Sigmoid colon (tissue), 4 donors: ENCODE results near the gene NBAS.

Experiments
- EP300 ChIP-seq, 4 donors: sonication (generic); formaldehyde crosslinking; IDR thresholded peaks; one replicate each; pipeline ENCODE4 v1.6.1; 2017; ENCODE audit warnings: antibody characterized with exemption in 4 of 4
- POLR2A ChIP-seq, 2 donors: fragments of 450-650 bp; IDR thresholded peaks; one replicate each; pipeline ENCODE4 v1.6.1; 2016; ENCODE audit warnings: antibody characterized with exemption in 2 of 2, mild to moderate bottlenecking in 2 of 2, moderate library complexity in 2 of 2
- POLR2AphosphoS5 ChIP-seq, 4 donors: sonication (generic); formaldehyde crosslinking; IDR thresholded peaks; one replicate each; pipeline ENCODE4 v1.6.1; 2017; ENCODE audit warnings: antibody characterized with exemption in 4 of 4
- TF ChIP-seq, protein P1 (sequence below), 4 experiments: fragments of 450-650 bp in 3 of 4; fragments of 200-600 bp in 1 of 4; IDR thresholded peaks; one replicate each; pipeline ENCODE4 v1.5.1; 2016 to 2019; ENCODE audit warnings: antibody characterized with exemption in 4 of 4, mild to moderate bottlenecking in 3 of 4, moderate library complexity in 2 of 4

DNA sequence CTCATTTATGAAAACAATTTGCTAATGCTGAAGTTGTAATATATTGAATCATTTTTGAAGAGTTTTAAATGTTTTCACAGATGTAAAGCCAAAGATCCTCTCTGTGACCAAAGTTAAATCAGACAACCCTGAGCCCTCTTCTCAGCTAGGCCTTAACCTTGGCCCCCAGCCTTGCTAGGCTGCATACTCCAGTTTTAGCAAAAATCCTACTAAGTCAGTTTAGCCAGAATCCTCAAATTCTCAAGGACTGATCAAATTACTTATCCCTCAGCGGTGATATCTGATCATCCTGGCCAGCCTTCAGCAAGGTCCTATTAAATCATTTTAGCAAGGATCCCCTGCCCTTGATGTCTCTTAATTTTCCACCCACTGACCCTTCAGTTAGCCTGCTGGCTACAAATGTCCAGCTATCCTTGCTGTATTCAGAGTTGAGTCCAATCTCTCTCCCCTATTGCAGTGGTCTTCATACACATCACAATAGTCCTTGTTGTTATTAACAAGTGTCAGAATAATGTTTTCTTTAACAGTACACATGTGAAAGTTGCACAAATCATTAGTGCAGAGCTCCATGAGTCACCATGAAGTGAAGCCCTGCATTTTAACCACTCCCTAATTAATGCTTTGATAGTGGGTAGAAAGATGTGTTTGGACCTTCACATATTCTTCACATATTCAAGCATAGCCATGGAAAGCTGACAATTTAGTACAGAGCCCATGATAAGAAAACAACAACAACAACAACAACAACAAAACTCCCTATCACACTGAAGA is 206.4 kb downstream of the NBAS start:
- TF ChIP-seq, protein P1, sequence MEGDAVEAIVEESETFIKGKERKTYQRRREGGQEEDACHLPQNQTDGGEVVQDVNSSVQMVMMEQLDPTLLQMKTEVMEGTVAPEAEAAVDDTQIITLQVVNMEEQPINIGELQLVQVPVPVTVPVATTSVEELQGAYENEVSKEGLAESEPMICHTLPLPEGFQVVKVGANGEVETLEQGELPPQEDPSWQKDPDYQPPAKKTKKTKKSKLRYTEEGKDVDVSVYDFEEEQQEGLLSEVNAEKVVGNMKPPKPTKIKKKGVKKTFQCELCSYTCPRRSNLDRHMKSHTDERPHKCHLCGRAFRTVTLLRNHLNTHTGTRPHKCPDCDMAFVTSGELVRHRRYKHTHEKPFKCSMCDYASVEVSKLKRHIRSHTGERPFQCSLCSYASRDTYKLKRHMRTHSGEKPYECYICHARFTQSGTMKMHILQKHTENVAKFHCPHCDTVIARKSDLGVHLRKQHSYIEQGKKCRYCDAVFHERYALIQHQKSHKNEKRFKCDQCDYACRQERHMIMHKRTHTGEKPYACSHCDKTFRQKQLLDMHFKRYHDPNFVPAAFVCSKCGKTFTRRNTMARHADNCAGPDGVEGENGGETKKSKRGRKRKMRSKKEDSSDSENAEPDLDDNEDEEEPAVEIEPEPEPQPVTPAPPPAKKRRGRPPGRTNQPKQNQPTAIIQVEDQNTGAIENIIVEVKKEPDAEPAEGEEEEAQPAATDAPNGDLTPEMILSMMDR (IDR thresholded peaks at IDR 0.05) = no peak
- TF ChIP-seq POLR2A (IDR thresholded peaks at IDR 0.05) = no peak
- no peak for TF ChIP-seq POLR2AphosphoS5 (IDR thresholded peaks at IDR 0.05)
- TF ChIP-seq EP300 (IDR thresholded peaks at IDR 0.05) = no peak
